DOHH2 (cell line): ENCODE data around the gene IFI27L1.

Experiments used
- H3F3A ChIP-seq: fragments of 200-600 bp; sonication (generic), shearing (Covaris generic); 2 replicates; pipeline ENCODE4 v1.6.0; 2016; ENCODE audit warnings: antibody characterized with exemption, mild to moderate bottlenecking; ENCODE audit not compliant: control insufficient read depth, insufficient read depth
- H3K27ac ChIP-seq: fragments of 200-600 bp; sonication (generic); 2 replicates; pipeline ENCODE4 v1.5.1; 2014; ENCODE audit warnings: low read depth, mild to moderate bottlenecking, low read length, moderate library complexity
- H3K27me3 ChIP-seq: fragments of 200-600 bp; sonication (generic); 2 replicates; pipeline ENCODE4 v1.6.1; 2014; ENCODE audit warnings: mild to moderate bottlenecking, low read length, mixed read lengths; ENCODE audit not compliant: control insufficient read depth
- H3K36me3 ChIP-seq: fragments of 200-600 bp; sonication (generic); 2 replicates; pipeline ENCODE4 v1.6.1; 2014; ENCODE audit warnings: mild to moderate bottlenecking, low read length, moderate library complexity, mixed read lengths; ENCODE audit not compliant: control insufficient read depth
- H3K4me1 ChIP-seq: fragments of 200-600 bp; sonication (generic); 2 replicates; pipeline ENCODE4 v1.6.1; 2014; ENCODE audit warnings: mild to moderate bottlenecking, low read length, mixed read lengths; ENCODE audit not compliant: control insufficient read depth
- H3K4me2 ChIP-seq: fragments of 200-600 bp; sonication (generic); 2 replicates; pipeline ENCODE4 v1.6.0; 2014; ENCODE audit warnings: mild to moderate bottlenecking, low read length, moderate library complexity
- H3K4me3 ChIP-seq: fragments of 200-600 bp; sonication (generic); 2 replicates; pipeline ENCODE4 v1.5.1; 2014; ENCODE audit warnings: mild to moderate bottlenecking, low read length, mixed read lengths
- H3K79me2 ChIP-seq: fragments of 200-600 bp; sonication (generic); 2 replicates; pipeline ENCODE4 v1.6.1; 2014; ENCODE audit warnings: mild to moderate bottlenecking, low read length, mixed read lengths; ENCODE audit not compliant: control insufficient read depth
- H3K9me2 ChIP-seq: fragments of 200-600 bp; sonication (generic); replicated peaks from 2 replicates; pipeline ENCODE4 v1.6.1; 2014; ENCODE audit warnings: mild to moderate bottlenecking, low read length, mixed read lengths; ENCODE audit not compliant: control insufficient read depth
- H3K9me3 ChIP-seq: fragments of 200-600 bp; sonication (generic); 2 replicates; pipeline ENCODE4 v1.6.1; 2014; ENCODE audit warnings: antibody characterized with exemption, low read length, mixed read lengths; ENCODE audit not compliant: control insufficient read depth, insufficient read depth
- H4K20me1 ChIP-seq: fragments of 200-600 bp; sonication (generic); 2 replicates; pipeline ENCODE4 v1.6.0; 2014; ENCODE audit warnings: low read depth, mild to moderate bottlenecking, antibody characterized with exemption, low read length, moderate library complexity; ENCODE audit not compliant: control insufficient read depth, insufficient read depth
- EZH2phosphoT487 ChIP-seq: fragments of 200-600 bp; sonication (generic); IDR thresholded peaks from 2 replicates; pipeline ENCODE4 v1.6.1; 2017; ENCODE audit warnings: borderline replicate concordance, mild to moderate bottlenecking, antibody characterized with exemption, low read length, moderate library complexity, mixed read lengths
- TF ChIP-seq, protein P1 (sequence below): fragments of 200-600 bp; sonication (generic); IDR thresholded peaks from one replicate; pipeline ENCODE4 v1.5.1; 2014; ENCODE audit warnings: antibody characterized with exemption, mild to moderate bottlenecking, low read depth, low read length; ENCODE audit not compliant: poor library complexity, severe bottlenecking

IFI27L1 gene

DNA sequence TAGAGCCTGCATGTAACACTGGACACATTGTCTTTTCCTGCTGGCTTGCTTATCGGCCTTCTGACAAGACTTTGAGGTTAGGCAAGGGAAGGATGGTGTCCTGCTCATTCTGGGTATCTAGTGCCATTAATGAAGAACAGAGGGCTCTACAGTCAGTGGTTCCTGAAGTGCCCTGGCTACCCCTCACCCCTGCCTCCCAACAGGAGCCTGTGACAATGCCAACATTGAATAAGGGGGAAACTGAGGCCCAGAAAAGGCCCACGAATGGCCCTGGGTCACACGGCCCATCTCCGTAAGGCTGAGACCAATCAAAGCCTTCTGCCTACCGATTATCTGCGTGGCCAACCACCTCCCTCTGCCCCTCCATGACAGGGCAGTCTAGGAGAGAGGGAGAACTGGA is 46.2 kb downstream of the IFI27L1 start:
- Histone ChIP-seq H3K4me3 (no peak overlapping the region), H3K79me2 (no peaks in the 10 kb centered on the region), H3K9me2 (no peaks in the 10 kb centered on the region), H3K4me1 (peaks cover 17% of the 10 kb centered on the region), H3K9me3 (no peaks in the 10 kb centered on the region), H3K27ac (no peak overlapping the region), H4K20me1 (no peaks in the 10 kb centered on the region), H3K4me2 (no peak overlapping the region), H3K36me3 (no peaks in the 10 kb centered on the region), H3K27me3 (peaks cover 12% of the 10 kb centered on the region), H3F3A (no peaks in the 10 kb centered on the region)
- no peak for TF ChIP-seq EZH2phosphoT487
- TF ChIP-seq, protein P1, sequence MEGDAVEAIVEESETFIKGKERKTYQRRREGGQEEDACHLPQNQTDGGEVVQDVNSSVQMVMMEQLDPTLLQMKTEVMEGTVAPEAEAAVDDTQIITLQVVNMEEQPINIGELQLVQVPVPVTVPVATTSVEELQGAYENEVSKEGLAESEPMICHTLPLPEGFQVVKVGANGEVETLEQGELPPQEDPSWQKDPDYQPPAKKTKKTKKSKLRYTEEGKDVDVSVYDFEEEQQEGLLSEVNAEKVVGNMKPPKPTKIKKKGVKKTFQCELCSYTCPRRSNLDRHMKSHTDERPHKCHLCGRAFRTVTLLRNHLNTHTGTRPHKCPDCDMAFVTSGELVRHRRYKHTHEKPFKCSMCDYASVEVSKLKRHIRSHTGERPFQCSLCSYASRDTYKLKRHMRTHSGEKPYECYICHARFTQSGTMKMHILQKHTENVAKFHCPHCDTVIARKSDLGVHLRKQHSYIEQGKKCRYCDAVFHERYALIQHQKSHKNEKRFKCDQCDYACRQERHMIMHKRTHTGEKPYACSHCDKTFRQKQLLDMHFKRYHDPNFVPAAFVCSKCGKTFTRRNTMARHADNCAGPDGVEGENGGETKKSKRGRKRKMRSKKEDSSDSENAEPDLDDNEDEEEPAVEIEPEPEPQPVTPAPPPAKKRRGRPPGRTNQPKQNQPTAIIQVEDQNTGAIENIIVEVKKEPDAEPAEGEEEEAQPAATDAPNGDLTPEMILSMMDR: no peak

DNA sequence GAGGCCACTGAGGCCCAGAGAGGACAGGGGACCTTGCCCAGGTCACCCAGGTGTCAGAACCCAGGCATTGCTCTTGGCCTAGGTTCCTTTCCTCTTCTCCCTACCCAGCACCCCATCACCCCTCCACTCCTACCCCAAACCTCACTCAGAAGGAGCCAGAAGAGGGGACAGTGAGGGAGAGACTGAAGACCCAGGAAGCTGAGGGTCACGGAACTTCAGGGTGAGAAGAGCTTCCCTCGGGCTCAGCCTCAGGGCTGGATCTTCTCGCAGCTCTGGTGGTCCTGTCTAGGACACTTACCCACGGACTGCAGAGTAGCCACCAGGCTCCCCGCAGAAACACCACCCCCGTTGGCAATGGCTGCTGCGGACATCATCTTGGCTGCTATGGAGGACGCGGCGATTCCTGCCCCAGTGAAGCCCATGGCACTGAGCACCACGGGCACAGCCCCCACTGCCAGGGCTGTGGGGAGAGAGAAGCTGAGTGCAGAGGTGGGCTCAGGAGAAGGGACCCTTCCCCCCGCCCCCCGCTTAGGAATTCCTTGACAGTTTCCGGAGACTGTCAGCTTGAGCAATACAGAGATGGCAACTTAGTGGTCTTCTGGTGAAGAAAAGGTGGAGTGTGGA is 47.2 kb downstream of the IFI27L1 start:
- H3K4me2 ChIP-seq: peak overlapping the region; percentile 82
- H3K36me3 ChIP-seq: no peaks in the 10 kb centered on the region
- no peaks in the 10 kb centered on the region for H3K79me2 ChIP-seq
- no peaks in the 10 kb centered on the region for H4K20me1 ChIP-seq
- H3K27ac ChIP-seq: no peak overlapping the region
- H3K27me3 ChIP-seq: peaks cover 12% of the 10 kb centered on the region
- no peaks in the 10 kb centered on the region for H3K9me2 ChIP-seq
- no peaks in the 10 kb centered on the region for H3F3A ChIP-seq
- peak overlapping the region; percentile 69 for H3K4me3 ChIP-seq
- peaks cover 17% of the 10 kb centered on the region for H3K4me1 ChIP-seq
- H3K9me3 ChIP-seq: no peaks in the 10 kb centered on the region
- no peak for TF ChIP-seq EZH2phosphoT487
- TF ChIP-seq, protein P1: no peak

DNA sequence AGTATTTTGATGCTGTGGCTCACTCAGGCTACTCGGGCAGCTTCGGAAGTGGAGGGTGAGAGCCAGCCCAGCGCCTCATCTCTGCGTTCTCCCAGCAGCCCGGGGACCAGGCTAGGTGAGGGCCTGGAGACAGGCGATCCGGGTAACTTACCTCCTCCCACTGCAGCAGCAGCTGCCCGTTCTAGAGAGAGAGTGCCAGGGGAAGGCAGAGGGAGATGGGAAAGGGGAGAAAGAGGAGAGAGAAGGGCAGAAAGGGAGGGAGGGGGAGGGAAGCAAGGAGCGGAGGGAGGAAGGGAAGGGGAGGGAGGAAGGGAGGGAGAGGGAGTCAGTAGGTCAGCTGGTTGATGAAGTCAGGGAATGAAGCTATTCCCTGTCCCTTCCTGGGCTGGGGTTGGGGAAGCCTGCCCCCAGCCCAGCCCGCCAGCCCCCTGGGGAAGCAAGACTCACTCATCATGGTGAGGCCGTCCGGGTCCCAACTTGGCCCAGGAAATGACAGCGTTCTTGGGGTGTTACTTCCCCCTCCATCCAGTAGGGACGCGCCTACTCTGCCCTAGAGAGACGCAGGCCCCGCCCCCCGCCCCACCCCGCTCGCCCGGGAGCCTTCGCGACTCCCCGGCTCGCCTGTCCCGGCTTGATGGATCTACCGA is 48.1 kb downstream of the IFI27L1 start, which contains the start of gene IFI27L2:
Gene IFI27L2, minus strand, starts transcription at position 494 of the 647 bp plus-strand sequence. Its CDS starts 40 bp downstream, at position 454.
- no peak within 1 kb of the TSS for H3K27ac ChIP-seq
- peak within 1 kb of the TSS; percentile 69 for H3K4me3 ChIP-seq
- no peaks in the 10 kb centered on the region for H3K79me2 ChIP-seq
- peaks cover 16% of the 10 kb centered on the region for H3K27me3 ChIP-seq
- no peaks in the 10 kb centered on the region for H3K9me2 ChIP-seq
- peaks cover 17% of the 10 kb centered on the region for H3K4me1 ChIP-seq
- H3F3A ChIP-seq: no peaks in the 10 kb centered on the region
- no peaks in the 10 kb centered on the region for H3K36me3 ChIP-seq
- peak within 1 kb of the TSS; percentile 82 for H3K4me2 ChIP-seq
- H3K9me3 ChIP-seq: no peaks in the 10 kb centered on the region
- no peaks in the 10 kb centered on the region for H4K20me1 ChIP-seq
- TF ChIP-seq, protein P1: no peak
- no peak for TF ChIP-seq EZH2phosphoT487
